Measurements from ENCODE around the gene TUT1.
A peak's percentile ranks its signal among the peaks of the same experiment; 100 is the strongest.
"Not testable (repeated sequence)": the region's sequence is repeated elsewhere in the genome, so short reads cannot be mapped to it uniquely, and the experiment has no call there.

TUT1 gene

DNA sequence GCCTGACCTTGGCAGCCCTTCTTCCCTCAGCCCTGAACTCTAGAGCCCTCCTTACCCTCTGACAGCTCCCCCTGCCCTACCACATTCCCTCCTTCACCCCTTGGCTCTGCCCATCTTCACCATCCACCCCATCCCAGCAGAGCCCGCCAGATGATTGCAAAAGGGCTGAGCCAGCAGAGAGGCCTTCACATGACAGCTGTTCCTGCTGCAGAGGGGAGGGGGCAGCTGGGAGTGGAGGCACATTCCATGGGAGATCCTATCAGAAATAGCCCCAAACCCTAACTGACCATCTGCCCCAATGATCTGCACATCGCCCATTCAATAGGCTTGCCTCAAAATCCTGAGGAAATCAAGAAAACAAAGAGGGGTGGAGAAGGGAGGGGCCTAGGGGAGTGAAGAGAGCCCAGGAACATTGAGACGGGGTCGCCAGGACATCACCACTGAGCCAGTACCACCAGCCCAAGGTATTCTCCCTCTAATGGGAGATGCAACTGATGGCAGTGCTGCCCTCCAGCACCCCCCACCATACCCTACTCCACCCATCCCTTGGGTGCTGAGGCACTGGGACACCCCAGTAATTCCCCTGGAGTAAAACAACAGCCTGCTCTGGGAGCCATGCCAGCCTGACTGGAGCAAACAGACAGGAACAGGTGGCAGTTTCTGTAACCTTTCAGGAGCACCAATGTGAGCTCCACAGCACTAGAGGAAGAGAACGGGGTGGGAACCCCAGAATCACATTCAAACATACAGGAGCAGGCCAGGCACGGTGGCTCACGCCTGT is 36.7 kb downstream of the TUT1 start:
- Histone ChIP-seq H3K36me3 (ENCODE audit: control insufficient read depth, insufficient read depth, low read length) (peaks cover 23% of the 10 kb centered on the region), H3K27ac (ENCODE audit: low read depth, low read length) (no peak overlapping the region), H3K9me3 (ENCODE audit: control insufficient read depth, insufficient read depth, low read depth, low read length) (no peaks in the 10 kb centered on the region), H3K4me1 (ENCODE audit: control insufficient read depth, insufficient read depth, low read length) (peaks cover 67% of the 10 kb centered on the region), H3K9ac (ENCODE audit: low read length) (peak overlapping the region; percentile 7), H3K27me3 (ENCODE audit: control insufficient read depth, insufficient read depth, low read length) (no peaks in the 10 kb centered on the region), H3K4me3 (ENCODE audit: low read depth, low read length) (no peak overlapping the region)

DNA sequence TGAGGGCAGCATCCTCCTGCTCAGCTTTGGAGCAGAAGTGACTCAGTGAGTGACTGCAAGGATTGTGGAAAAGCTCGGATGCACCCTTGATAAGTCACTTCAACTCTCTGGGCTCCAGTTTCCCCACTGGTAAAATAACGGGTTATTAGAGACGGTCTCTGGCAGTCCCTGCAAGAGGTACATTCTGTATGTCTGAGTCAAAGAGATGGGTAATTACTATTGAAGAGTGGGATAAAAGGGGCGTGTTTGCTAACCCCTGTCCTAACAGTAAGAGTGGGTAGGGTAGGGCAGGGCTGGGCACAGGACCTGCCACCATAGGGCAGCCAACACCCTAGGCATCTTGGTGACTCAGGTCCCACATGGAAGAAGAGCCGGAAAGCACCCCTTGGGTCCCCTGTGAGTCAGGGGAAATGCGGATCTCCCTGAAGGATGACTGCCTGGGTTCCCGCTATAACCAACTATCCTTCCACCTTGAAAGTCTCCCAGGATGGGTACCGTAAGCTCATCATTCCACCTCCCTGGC is 37.4 kb downstream of the TUT1 start:
- H3K4me1 ChIP-seq (ENCODE audit: control insufficient read depth, insufficient read depth, low read length) = peaks cover 60% of the 10 kb centered on the region
- H3K36me3 ChIP-seq (ENCODE audit: control insufficient read depth, insufficient read depth, low read length) = peaks cover 17% of the 10 kb centered on the region
- peak overlapping the region; percentile 32; the same call in 1 of the 2 replicates for H3K27ac ChIP-seq (ENCODE audit: low read depth, low read length)
- H3K9me3 ChIP-seq (ENCODE audit: control insufficient read depth, insufficient read depth, low read depth, low read length) = no peaks in the 10 kb centered on the region
- H3K9ac ChIP-seq (ENCODE audit: low read length) = peak overlapping the region; percentile 55
- H3K4me3 ChIP-seq (ENCODE audit: low read depth, low read length) = peak overlapping the region; percentile 35
- H3K27me3 ChIP-seq (ENCODE audit: control insufficient read depth, insufficient read depth, low read length) = peaks cover 3% of the 10 kb centered on the region

DNA sequence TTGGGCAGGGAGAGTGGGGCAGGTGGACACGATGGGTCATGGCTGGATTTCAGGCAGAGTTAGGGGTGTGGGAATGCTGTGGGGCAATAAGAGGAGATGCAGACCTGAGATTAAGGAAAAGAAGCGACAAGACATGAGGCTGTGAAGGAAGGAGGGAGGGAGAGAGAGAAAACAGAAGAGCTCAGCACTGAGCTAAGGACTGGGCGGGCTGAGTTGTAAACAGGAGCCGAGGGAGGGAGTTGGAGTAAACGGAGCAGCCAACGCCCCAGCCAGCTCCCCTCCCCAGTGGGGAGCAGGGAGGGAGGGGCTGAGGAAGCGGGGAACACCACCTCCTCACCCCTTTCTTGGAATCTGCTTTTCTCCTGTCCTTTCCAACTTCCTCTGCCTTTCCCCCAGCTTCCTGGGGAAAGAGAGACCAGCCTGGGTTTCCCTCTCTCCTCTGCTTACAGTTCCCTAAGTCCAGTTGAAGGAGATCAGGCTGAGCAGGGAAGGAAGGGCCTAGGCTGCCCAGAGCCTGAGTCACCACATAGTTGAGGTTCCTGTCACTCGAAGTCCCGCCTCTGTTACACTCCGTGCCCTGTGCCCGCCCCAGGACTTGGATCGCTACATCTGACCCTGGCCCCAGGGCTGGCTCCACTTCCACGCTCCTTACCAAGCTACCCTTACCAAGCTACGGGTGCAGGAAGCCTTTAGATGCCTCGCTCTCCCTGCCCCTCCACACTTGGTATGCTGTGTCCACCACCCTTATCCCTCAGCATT is 38.1 kb downstream of the TUT1 start:
- H3K4me3 ChIP-seq (ENCODE audit: low read depth, low read length) = peak overlapping the region; percentile 35
- H3K27ac ChIP-seq (ENCODE audit: low read depth, low read length) = peak overlapping the region; percentile 32; the same call in 1 of the 2 replicates
- H3K9ac ChIP-seq (ENCODE audit: low read length) = peak overlapping the region; percentile 55
- H3K9me3 ChIP-seq (ENCODE audit: control insufficient read depth, insufficient read depth, low read depth, low read length) = no peaks in the 10 kb centered on the region
- peaks cover 10% of the 10 kb centered on the region for H3K36me3 ChIP-seq (ENCODE audit: control insufficient read depth, insufficient read depth, low read length)
- H3K27me3 ChIP-seq (ENCODE audit: control insufficient read depth, insufficient read depth, low read length) = peaks cover 9% of the 10 kb centered on the region
- H3K4me1 ChIP-seq (ENCODE audit: control insufficient read depth, insufficient read depth, low read length) = peaks cover 57% of the 10 kb centered on the region

DNA sequence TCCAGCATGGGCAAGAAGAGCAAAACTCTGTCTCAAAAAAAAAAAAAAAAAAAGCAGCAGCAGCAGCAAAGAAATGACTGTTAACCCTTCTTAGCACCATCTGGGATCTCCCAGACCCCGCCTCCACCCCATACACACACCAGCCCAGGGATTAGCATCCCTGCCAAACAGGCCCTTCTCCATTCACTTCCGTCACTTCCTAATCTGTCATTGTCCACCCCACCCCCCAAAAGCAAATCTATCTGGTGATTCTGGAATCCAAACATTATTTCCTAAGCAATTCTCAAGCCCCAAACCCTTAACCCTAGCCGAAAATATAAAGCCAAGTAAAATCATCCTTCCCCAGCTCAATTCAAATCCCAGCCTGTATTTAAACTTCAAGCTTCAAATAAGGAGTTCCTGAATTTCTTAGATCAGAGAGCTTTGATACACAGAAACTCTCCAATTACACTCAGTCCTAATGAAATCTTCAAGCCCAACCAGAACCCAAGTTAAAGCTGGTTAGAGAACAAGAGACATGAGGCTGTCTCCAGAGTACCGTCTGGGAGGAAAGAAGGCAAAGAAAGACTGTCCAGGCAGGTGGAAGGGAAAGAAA is 38.7 kb downstream of the TUT1 start:
- Histone ChIP-seq H3K9me3 (ENCODE audit: control insufficient read depth, insufficient read depth, low read depth, low read length) (no peaks in the 10 kb centered on the region), H3K36me3 (ENCODE audit: control insufficient read depth, insufficient read depth, low read length) (peaks cover 6% of the 10 kb centered on the region), H3K4me3 (ENCODE audit: low read depth, low read length) (peak overlapping the region; percentile 35), H3K27ac (ENCODE audit: low read depth, low read length) (peak overlapping the region; percentile 32; the same call in 1 of the 2 replicates), H3K27me3 (ENCODE audit: control insufficient read depth, insufficient read depth, low read length) (peaks cover 16% of the 10 kb centered on the region), H3K9ac (ENCODE audit: low read length) (peak overlapping the region; percentile 55), H3K4me1 (ENCODE audit: control insufficient read depth, insufficient read depth, low read length) (peaks cover 63% of the 10 kb centered on the region)

DNA sequence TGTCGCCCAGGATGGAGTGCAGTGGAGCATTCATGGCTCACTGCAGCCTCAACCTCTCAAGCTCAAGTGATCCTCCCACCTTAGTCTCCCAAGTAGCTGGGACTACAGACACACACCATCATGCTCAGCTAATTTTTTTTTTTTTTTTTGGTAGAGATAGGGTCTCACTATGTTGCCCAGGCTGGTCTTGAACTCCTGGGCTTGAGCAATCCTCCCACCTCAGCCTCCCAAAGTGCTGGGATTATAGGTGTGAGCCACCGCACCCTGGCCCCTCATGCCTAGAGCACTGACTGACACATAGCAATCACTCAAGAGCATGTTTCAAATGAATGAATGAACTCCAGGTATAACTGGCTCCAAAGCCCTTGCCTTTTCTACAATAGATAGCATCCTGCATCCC is 40.8 kb downstream of the TUT1 start:
- Histone ChIP-seq H3K4me1 (ENCODE audit: control insufficient read depth, insufficient read depth, low read length) (peaks cover 45% of the 10 kb centered on the region), H3K27me3 (ENCODE audit: control insufficient read depth, insufficient read depth, low read length) (peaks cover 31% of the 10 kb centered on the region)
- not testable (repeated sequence) for H3K4me3 ChIP-seq (ENCODE audit: low read depth, low read length); H3K9ac ChIP-seq (ENCODE audit: low read length); H3K9me3 ChIP-seq (ENCODE audit: control insufficient read depth, insufficient read depth, low read depth, low read length); H3K27ac ChIP-seq (ENCODE audit: low read depth, low read length); H3K36me3 ChIP-seq (ENCODE audit: control insufficient read depth, insufficient read depth, low read length)

DNA sequence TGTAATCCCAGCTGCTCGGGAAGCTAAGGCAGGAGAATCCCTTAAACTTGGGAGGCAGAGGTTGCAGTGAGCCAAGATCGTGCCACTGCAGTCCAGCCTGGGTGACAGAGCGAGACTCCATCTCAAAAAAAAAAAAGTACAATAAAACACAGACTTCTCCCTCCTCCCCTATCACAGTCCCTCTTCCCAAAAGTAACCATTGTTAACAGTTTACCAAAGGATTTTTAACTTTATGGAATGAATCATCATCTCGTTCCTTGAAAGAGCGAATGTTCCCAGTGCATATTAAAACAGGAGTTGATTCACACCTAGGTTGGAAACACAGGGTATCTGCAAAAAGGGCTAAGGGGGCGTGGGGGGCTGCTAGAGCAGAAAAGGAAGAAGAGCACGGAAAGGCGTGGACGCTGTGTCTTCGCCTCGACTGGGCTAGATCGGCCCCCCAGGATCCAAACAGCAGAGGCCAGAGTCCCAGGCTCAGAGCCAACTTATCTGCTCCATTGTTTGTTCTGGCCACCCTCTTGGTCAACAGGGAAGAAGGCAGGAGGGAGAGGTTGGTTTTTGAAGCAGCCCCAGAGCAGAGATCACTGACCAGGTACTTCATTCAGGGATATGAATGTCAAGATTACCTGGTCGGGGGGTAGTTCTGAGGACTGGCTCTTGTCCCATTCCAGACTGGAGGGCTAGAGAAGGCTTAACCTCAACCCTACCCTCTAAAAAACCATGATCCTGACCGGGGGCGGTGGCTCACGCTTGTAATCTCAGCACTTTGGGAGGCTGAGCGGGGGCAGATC is 42.6 kb downstream of the TUT1 start:
- Histone ChIP-seq H3K9me3 (ENCODE audit: control insufficient read depth, insufficient read depth, low read depth, low read length) (no peaks in the 10 kb centered on the region), H3K9ac (ENCODE audit: low read length) (no peak overlapping the region), H3K27me3 (ENCODE audit: control insufficient read depth, insufficient read depth, low read length) (peaks cover 48% of the 10 kb centered on the region), H3K36me3 (ENCODE audit: control insufficient read depth, insufficient read depth, low read length) (no peaks in the 10 kb centered on the region), H3K4me1 (ENCODE audit: control insufficient read depth, insufficient read depth, low read length) (peaks cover 41% of the 10 kb centered on the region), H3K27ac (ENCODE audit: low read depth, low read length) (no peak overlapping the region), H3K4me3 (ENCODE audit: low read depth, low read length) (no peak overlapping the region)

DNA sequence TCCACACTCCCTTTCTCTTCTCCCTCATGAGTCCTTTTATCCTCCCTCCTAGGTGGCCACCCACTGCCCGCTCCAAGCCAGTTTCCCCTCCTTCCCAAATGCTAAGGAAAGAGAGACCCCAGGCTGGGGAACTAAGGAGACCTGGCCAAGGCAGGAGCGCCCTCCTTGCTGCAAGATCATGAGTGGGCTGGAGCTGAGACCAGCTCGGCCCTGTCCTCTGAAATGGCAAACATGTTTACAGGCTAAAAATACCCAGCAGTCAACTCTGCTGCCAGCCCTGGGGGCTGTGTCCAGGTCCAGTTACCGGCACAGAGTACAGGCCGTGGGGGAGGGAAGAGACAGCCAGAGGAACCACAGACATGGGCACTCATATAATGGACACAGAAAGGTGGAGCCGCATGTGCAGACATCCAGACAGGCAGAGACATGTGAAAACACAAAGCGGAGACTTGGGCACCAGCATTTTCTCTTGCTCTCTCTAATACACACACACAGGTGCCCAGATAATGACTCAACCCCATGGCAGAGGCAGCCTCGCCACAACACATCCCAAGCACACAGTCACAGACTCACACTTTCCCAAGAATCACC is 43.5 kb downstream of the TUT1 start:
- Histone ChIP-seq H3K36me3 (ENCODE audit: control insufficient read depth, insufficient read depth, low read length) (no peaks in the 10 kb centered on the region), H3K27me3 (ENCODE audit: control insufficient read depth, insufficient read depth, low read length) (peaks cover 58% of the 10 kb centered on the region), H3K9ac (ENCODE audit: low read length) (peak overlapping the region; percentile 65), H3K27ac (ENCODE audit: low read depth, low read length) (no peak overlapping the region), H3K4me3 (ENCODE audit: low read depth, low read length) (peak overlapping the region; percentile 81), H3K9me3 (ENCODE audit: control insufficient read depth, insufficient read depth, low read depth, low read length) (no peaks in the 10 kb centered on the region), H3K4me1 (ENCODE audit: control insufficient read depth, insufficient read depth, low read length) (peaks cover 40% of the 10 kb centered on the region)

DNA sequence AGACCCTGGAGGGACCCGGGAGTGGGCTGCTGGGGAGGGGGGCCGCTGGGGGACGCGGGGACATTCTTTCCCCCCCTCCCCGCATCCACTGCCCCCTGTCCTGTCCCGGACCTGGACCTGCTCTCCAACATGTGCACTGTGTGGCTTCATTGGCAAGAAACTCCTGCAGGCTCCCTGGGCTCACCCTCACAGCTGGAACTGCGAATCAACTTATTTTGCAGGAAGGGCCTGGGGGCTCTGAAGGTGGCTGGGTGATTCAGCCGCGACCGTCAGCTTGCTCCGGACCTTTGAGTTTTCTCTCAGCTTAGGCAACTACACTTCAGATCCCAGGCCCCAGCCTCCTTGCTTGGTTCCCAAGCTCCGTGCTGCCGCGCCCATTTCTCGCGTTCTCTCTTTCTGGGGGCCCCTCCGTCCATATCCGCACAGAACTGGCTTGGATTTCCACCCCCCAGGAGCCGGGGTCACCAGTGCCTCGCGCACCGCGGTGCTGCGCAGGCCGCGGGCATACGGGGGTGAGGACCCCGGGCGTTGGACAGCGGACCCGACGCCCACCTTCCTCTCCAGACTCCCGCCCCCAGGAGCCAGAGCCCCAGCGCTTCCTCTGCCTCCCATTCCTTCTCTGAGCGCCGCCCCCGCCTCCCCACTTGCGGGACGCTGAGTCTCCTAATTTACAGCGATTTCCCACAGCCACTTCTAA is 44.2 kb downstream of the TUT1 start:
- Histone ChIP-seq H3K4me3 (ENCODE audit: low read depth, low read length) (peak overlapping the region; percentile 81), H3K27me3 (ENCODE audit: control insufficient read depth, insufficient read depth, low read length) (peaks cover 58% of the 10 kb centered on the region), H3K9ac (ENCODE audit: low read length) (peak overlapping the region; percentile 65), H3K4me1 (ENCODE audit: control insufficient read depth, insufficient read depth, low read length) (peaks cover 39% of the 10 kb centered on the region), H3K9me3 (ENCODE audit: control insufficient read depth, insufficient read depth, low read depth, low read length) (no peaks in the 10 kb centered on the region), H3K36me3 (ENCODE audit: control insufficient read depth, insufficient read depth, low read length) (no peaks in the 10 kb centered on the region), H3K27ac (ENCODE audit: low read depth, low read length) (no peak overlapping the region)

DNA sequence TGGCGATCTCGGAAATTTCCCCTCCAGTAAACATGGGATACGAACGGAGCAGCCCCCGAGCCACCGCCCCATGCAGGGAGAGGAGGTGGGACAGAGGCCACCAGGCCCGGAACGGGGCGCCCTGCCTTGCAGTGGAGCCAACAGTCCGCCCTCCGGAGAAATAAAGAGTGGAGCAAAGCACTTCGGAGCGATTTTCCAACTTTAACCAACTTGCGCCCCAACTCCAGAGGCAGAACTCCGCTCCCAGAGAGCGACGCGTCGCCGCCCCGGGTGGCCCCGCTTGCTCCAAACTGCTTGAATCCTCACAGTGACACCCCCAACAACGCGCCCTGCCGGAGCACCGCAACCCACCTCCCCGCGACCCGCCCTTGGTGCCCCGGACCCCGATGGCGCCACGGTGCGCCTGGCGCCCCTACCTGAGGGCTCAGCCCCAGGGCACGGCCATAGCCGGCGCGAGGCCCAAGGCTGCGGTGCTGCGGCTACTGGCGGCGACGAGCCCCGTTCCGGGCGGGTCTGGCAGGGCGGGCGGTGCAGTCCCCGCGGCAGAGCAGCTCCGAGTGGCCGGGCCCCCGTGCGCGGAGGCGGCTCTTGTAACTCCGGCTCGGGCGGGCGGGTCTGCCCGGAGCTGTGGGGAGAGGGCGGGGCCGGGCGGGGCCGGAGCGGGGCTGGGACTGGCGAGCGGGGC is 44.9 kb downstream of the TUT1 start, which contains the start of gene AHNAK:
Gene AHNAK (minus strand): TSS at position 563 of the 685 bp plus-strand sequence. CDS start 10,708 bp downstream, outside the sequence.
- Histone ChIP-seq H3K36me3 (ENCODE audit: control insufficient read depth, insufficient read depth, low read length) (no peaks in the 10 kb centered on the region), H3K4me1 (ENCODE audit: control insufficient read depth, insufficient read depth, low read length) (peaks cover 38% of the 10 kb centered on the region), H3K27me3 (ENCODE audit: control insufficient read depth, insufficient read depth, low read length) (peaks cover 58% of the 10 kb centered on the region), H3K9ac (ENCODE audit: low read length) (peak within 1 kb of the TSS; percentile 88), H3K9me3 (ENCODE audit: control insufficient read depth, insufficient read depth, low read depth, low read length) (no peaks in the 10 kb centered on the region), H3K27ac (ENCODE audit: low read depth, low read length) (peak within 1 kb of the TSS; percentile 70; the same call in 1 of the 2 replicates), H3K4me3 (ENCODE audit: low read depth, low read length) (peak within 1 kb of the TSS; percentile 81)
